HEK293 (cell line): ENCODE measurements around the gene USE1.
A peak's percentile ranks its signal among the peaks of the same experiment; 100 is the strongest.

Experiments
- CTCF ChIA-PET: fragments of 350-600 bp; formaldehyde crosslinking; extraction: SDS; loops from one replicate; lab custom pipeline; 2021; ENCODE audit warnings: antibody characterized with exemption; lab: Yijun Ruan, JAX
- POLR2A ChIA-PET: fragments of 300-600 bp; formaldehyde crosslinking; extraction: SDS; loops from one replicate; lab custom pipeline; 2020; ENCODE audit warnings: antibody characterized with exemption, inconsistent platforms; lab: Yijun Ruan, JAX
- H3K27ac ChIP-seq: fragments of 200-500 bp; sonication (Bioruptor generic); 2 replicates; pipeline ENCODE4 v1.5.1; 2014; ENCODE audit warnings: low read depth, low read length, control low read depth, inconsistent platforms; ENCODE audit errors: extremely low read depth
- H3K36me3 ChIP-seq, 2 experiments: fragments of 200-500 bp in 1 of 2; sonication (Bioruptor generic) in 1 of 2; 1 replicate in 1 of 2; 2 replicates in 1 of 2; pipeline ENCODE4 v1.5.1; 2014 to 2017; ENCODE audit warnings: inconsistent platforms in 2 of 2, low read length in 2 of 2; ENCODE audit not compliant: control insufficient read depth in 2 of 2, insufficient read depth in 1 of 2
- H3K4me1 ChIP-seq: fragments of 200-500 bp; sonication (Bioruptor generic); 2 replicates; pipeline ENCODE4 v1.5.1; 2014; ENCODE audit warnings: mild to moderate bottlenecking, low read length, inconsistent platforms; ENCODE audit not compliant: control insufficient read depth, insufficient read depth
- H3K4me3 ChIP-seq: 2 replicates; pipeline ENCODE4 v1.5.1; 2011; ENCODE audit warnings: low read depth, mild to moderate bottlenecking, control low read depth, low read length, moderate library complexity
- H3K9me3 ChIP-seq: fragments of 200-500 bp; sonication (Bioruptor generic); 2 replicates; pipeline ENCODE4 v1.5.1; 2014; ENCODE audit warnings: low read depth, low read length, inconsistent platforms; ENCODE audit not compliant: control insufficient read depth, insufficient read depth
- FEZF1 ChIP-seq: fragments of 450-650 bp; formaldehyde crosslinking; IDR thresholded peaks from 2 replicates; pipeline ENCODE4 v1.5.1; 2016; ENCODE audit warnings: missing biosample characterization, missing genetic modification characterization
- HOXC10 ChIP-seq: sonication (generic); formaldehyde crosslinking; IDR thresholded peaks from 2 replicates; pipeline ENCODE4 v1.8.1; 2023; ENCODE audit warnings: mild to moderate bottlenecking, missing genetic modification reagents
- KLF10 ChIP-seq: fragments of 450-650 bp; IDR thresholded peaks from 2 replicates; pipeline ENCODE4 v1.5.1; 2018; ENCODE audit warnings: missing biosample characterization, mild to moderate bottlenecking, missing genetic modification characterization
- KLF17 ChIP-seq: fragments of 450-650 bp; formaldehyde crosslinking; IDR thresholded peaks from 2 replicates; pipeline ENCODE4 v1.5.1; 2016; ENCODE audit warnings: missing biosample characterization, missing genetic modification characterization
- KLF8 ChIP-seq: fragments of 450-650 bp; formaldehyde crosslinking; IDR thresholded peaks from 2 replicates; pipeline ENCODE4 v1.5.1; 2016; ENCODE audit warnings: missing biosample characterization, missing genetic modification characterization
- ZFHX2 ChIP-seq: fragments of 450-650 bp; formaldehyde crosslinking; conservative IDR thresholded peaks from 2 replicates; pipeline ENCODE4 v1.5.1; 2016; ENCODE audit warnings: missing biosample characterization, missing genetic modification characterization
- ZFP69B ChIP-seq: fragments of 450-650 bp; formaldehyde crosslinking; IDR thresholded peaks from 2 replicates; pipeline ENCODE4 v1.5.1; 2016; ENCODE audit warnings: missing biosample characterization, missing genetic modification characterization
- ZNF112 ChIP-seq: fragments of 450-650 bp; formaldehyde crosslinking; IDR thresholded peaks from 2 replicates; pipeline ENCODE4 v1.5.0; 2017; ENCODE audit warnings: missing biosample characterization, missing genetic modification characterization
- ZNF114 ChIP-seq: fragments of 450-650 bp; formaldehyde crosslinking; IDR thresholded peaks from 2 replicates; pipeline ENCODE4 v1.5.0; 2017; ENCODE audit warnings: missing biosample characterization, missing genetic modification characterization
- ZNF132 ChIP-seq: fragments of 450-650 bp; formaldehyde crosslinking; IDR thresholded peaks from 2 replicates; pipeline ENCODE4 v1.5.1; 2017; ENCODE audit warnings: missing biosample characterization, missing genetic modification characterization, borderline replicate concordance
- ZNF157 ChIP-seq: fragments of 450-650 bp; formaldehyde crosslinking; IDR thresholded peaks from 2 replicates; pipeline ENCODE4 v1.5.1; 2016; ENCODE audit warnings: missing biosample characterization, missing genetic modification characterization
- ZNF335 ChIP-seq: fragments of 450-650 bp; formaldehyde crosslinking; conservative IDR thresholded peaks from 2 replicates; pipeline ENCODE4 v1.5.1; 2016; ENCODE audit warnings: missing biosample characterization, missing genetic modification characterization
- ZNF37A ChIP-seq: fragments of 450-650 bp; IDR thresholded peaks from 2 replicates; pipeline ENCODE4 v1.5.1; 2018; ENCODE audit warnings: missing biosample characterization, missing genetic modification characterization
- ZNF391 ChIP-seq: fragments of 450-650 bp; formaldehyde crosslinking; IDR thresholded peaks from 2 replicates; pipeline ENCODE4 v1.5.1; 2016; ENCODE audit warnings: low read depth, missing biosample characterization, missing genetic modification characterization, borderline replicate concordance
- ZNF398 ChIP-seq: fragments of 450-650 bp; formaldehyde crosslinking; IDR thresholded peaks from 2 replicates; pipeline ENCODE4 v1.5.1; 2017; ENCODE audit warnings: missing biosample characterization, missing genetic modification characterization
- ZNF530 ChIP-seq: fragments of 450-650 bp; formaldehyde crosslinking; IDR thresholded peaks from 2 replicates; pipeline ENCODE4 v1.5.1; 2016; ENCODE audit warnings: low read depth, missing biosample characterization, missing genetic modification characterization
- ZNF600 ChIP-seq: fragments of 450-650 bp; formaldehyde crosslinking; IDR thresholded peaks from 2 replicates; pipeline ENCODE4 v1.5.1; 2016; ENCODE audit warnings: missing biosample characterization, missing genetic modification characterization
- ZNF629 ChIP-seq: fragments of 450-650 bp; formaldehyde crosslinking; IDR thresholded peaks from 2 replicates; pipeline ENCODE4 v1.5.1; 2017; ENCODE audit warnings: missing biosample characterization, missing genetic modification characterization
- ZNF76 ChIP-seq: fragments of 450-650 bp; formaldehyde crosslinking; IDR thresholded peaks from 2 replicates; pipeline ENCODE4; 2016; ENCODE audit warnings: low read depth, missing biosample characterization, missing genetic modification characterization, borderline replicate concordance
- ZNF792 ChIP-seq: fragments of 450-650 bp; formaldehyde crosslinking; IDR thresholded peaks from 2 replicates; pipeline ENCODE4 v1.5.1; 2016; ENCODE audit warnings: missing biosample characterization, missing genetic modification characterization
- ZSCAN30 ChIP-seq: fragments of 450-650 bp; IDR thresholded peaks from 2 replicates; pipeline ENCODE4 v1.5.1; 2018; ENCODE audit warnings: missing biosample characterization, mild to moderate bottlenecking, missing genetic modification characterization, moderate library complexity
- TF ChIP-seq, protein P1 (sequence below): fragments of 450-650 bp; formaldehyde crosslinking; IDR thresholded peaks from 2 replicates; pipeline ENCODE4 v1.5.1; 2017; ENCODE audit warnings: missing biosample characterization, mild to moderate bottlenecking, missing genetic modification characterization, moderate library complexity
- TF ChIP-seq, protein P2 (sequence below): fragments of 450-650 bp; formaldehyde crosslinking; IDR thresholded peaks from 2 replicates; pipeline ENCODE4 v1.5.1; 2017; ENCODE audit warnings: missing biosample characterization, missing genetic modification characterization
- TF ChIP-seq, protein P3 (sequence below): fragments of 450-650 bp; formaldehyde crosslinking; IDR thresholded peaks from 2 replicates; pipeline ENCODE4 v1.5.1; 2016; ENCODE audit warnings: missing biosample characterization, missing genetic modification characterization, low read depth
- TF ChIP-seq, protein P4 (sequence below): IDR thresholded peaks from 2 replicates; pipeline ENCODE4 v1.6.1; 2011; ENCODE audit warnings: mild to moderate bottlenecking, low read depth, low read length, borderline replicate concordance

USE1 gene

GRCh38 chr19:17215127-17215971, at the start of gene USE1 (continued):
- TF ChIP-seq, protein P1, sequence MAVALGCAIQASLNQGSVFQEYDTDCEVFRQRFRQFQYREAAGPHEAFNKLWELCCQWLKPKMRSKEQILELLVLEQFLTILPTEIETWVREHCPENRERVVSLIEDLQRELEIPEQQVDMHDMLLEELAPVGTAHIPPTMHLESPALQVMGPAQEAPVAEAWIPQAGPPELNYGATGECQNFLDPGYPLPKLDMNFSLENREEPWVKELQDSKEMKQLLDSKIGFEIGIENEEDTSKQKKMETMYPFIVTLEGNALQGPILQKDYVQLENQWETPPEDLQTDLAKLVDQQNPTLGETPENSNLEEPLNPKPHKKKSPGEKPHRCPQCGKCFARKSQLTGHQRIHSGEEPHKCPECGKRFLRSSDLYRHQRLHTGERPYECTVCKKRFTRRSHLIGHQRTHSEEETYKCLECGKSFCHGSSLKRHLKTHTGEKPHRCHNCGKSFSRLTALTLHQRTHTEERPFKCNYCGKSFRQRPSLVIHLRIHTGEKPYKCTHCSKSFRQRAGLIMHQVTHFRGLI (tag by site-specific recombination), result peak; percentile 61
- TF ChIP-seq KLF8 (tag by site-specific recombination) (peak; percentile 98), FEZF1 (tag by site-specific recombination) (peak; percentile 51), ZNF114 (tag by site-specific recombination) (no peak), ZNF398 (no peak), ZNF37A (tag by site-specific recombination) (no peak), ZNF391 (tag by site-specific recombination) (peak; percentile 38; the same call in 1 of the 2 replicates)
- TF ChIP-seq, protein P2, sequence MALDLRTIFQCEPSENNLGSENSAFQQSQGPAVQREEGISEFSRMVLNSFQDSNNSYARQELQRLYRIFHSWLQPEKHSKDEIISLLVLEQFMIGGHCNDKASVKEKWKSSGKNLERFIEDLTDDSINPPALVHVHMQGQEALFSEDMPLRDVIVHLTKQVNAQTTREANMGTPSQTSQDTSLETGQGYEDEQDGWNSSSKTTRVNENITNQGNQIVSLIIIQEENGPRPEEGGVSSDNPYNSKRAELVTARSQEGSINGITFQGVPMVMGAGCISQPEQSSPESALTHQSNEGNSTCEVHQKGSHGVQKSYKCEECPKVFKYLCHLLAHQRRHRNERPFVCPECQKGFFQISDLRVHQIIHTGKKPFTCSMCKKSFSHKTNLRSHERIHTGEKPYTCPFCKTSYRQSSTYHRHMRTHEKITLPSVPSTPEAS (tag by site-specific recombination), result no peak; the same call in 1 of the 2 replicates
- TF ChIP-seq, protein P3, sequence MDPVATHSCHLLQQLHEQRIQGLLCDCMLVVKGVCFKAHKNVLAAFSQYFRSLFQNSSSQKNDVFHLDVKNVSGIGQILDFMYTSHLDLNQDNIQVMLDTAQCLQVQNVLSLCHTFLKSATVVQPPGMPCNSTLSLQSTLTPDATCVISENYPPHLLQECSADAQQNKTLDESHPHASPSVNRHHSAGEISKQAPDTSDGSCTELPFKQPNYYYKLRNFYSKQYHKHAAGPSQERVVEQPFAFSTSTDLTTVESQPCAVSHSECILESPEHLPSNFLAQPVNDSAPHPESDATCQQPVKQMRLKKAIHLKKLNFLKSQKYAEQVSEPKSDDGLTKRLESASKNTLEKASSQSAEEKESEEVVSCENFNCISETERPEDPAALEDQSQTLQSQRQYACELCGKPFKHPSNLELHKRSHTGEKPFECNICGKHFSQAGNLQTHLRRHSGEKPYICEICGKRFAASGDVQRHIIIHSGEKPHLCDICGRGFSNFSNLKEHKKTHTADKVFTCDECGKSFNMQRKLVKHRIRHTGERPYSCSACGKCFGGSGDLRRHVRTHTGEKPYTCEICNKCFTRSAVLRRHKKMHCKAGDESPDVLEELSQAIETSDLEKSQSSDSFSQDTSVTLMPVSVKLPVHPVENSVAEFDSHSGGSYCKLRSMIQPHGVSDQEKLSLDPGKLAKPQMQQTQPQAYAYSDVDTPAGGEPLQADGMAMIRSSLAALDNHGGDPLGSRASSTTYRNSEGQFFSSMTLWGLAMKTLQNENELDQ (tag by site-specific recombination), result no peak

DNA sequence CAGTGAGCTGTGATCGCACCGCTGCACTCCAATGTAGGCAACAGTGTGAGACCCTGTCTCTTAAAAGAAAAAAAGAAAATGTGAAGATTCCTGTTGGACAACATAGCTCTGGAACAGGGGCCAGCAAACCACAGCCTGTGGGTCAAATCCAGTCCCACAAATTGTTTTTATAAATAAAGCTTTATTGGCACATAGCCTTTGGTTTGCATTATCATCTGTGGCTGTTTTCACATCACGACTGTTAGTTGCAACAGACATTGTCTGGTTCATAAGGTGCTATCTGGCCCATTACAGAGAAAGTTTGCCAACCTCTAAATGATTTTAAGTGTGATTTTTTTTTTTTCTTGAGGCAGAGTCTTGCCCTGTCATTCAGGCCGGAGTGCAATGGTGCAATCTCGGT, 49.4 kb upstream of the USE1 start:
- no peaks in the 10 kb centered on the region for H3K9me3 ChIP-seq
- POLR2A ChIA-PET, result interaction anchor here (0.8 kb wide), 1 partner anchor 51 kb away, joined by 3 read pairs; no protein-coding TSS in a partner anchor
- no peaks in the 10 kb centered on the region for H3K4me1 ChIP-seq
- H3K27ac ChIP-seq, result no peak overlapping the region
- CTCF ChIA-PET, result no interaction called here
- no peak overlapping the region for H3K4me3 ChIP-seq
- peaks cover 21 to 64% of the 10 kb centered on the region in 2 experiments for H3K36me3 ChIP-seq
- no peak for TF ChIP-seq ZFP69B (tag by site-specific recombination)
- TF ChIP-seq KLF10 (tag by site-specific recombination), result no peak
- TF ChIP-seq ZNF335 (tag by site-specific recombination), result no peak
- no peak for TF ChIP-seq HOXC10 (CRISPR knock-in tag)
- TF ChIP-seq ZNF629 (tag by site-specific recombination), result no peak
- TF ChIP-seq KLF17 (tag by site-specific recombination), result no peak
- no peak for TF ChIP-seq ZSCAN30
- TF ChIP-seq ZNF112 (tag by site-specific recombination), result no peak
- TF ChIP-seq ZNF114 (tag by site-specific recombination), result no peak
- TF ChIP-seq ZFHX2 (tag by site-specific recombination), result no peak
- no peak for TF ChIP-seq ZNF530 (tag by site-specific recombination)
- no peak for TF ChIP-seq ZNF600 (tag by site-specific recombination)
- TF ChIP-seq, protein P4, sequence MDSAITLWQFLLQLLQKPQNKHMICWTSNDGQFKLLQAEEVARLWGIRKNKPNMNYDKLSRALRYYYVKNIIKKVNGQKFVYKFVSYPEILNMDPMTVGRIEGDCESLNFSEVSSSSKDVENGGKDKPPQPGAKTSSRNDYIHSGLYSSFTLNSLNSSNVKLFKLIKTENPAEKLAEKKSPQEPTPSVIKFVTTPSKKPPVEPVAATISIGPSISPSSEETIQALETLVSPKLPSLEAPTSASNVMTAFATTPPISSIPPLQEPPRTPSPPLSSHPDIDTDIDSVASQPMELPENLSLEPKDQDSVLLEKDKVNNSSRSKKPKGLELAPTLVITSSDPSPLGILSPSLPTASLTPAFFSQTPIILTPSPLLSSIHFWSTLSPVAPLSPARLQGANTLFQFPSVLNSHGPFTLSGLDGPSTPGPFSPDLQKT, result no peak
- no peak for TF ChIP-seq ZNF792 (tag by site-specific recombination)
- no peak for TF ChIP-seq ZNF132 (tag by site-specific recombination)
- TF ChIP-seq ZNF157 (tag by site-specific recombination), result no peak
- TF ChIP-seq ZNF76 (tag by site-specific recombination), result no peak
